AG04450 (cell line): ENCODE results near the gene ESPNL. TPM values are rescaled to one million over a fixed set of nuclear protein-coding genes. Genes with fewer than 3 reads are reported as not detected.

ENCODE experiments used
- CTCF ChIA-PET: fragments of 300-600, 350-600 bp; formaldehyde crosslinking; extraction: SDS; loops from one replicate; lab custom pipeline; 2022; ENCODE audit warnings: antibody characterized with exemption, inconsistent platforms; lab: Charles Lee
- POLR2A ChIA-PET: fragments of 350-600 bp; formaldehyde crosslinking; extraction: SDS; loops from one replicate; lab custom pipeline; 2021; ENCODE audit warnings: antibody characterized with exemption, inconsistent platforms; lab: Yijun Ruan, JAX
- DNase-seq: peaks from one replicate; pipeline ENCODE4 v3.0.0-alpha.2; 2011; ENCODE audit warnings: low read depth, low spot score
- H3K27ac ChIP-seq: one replicate; pipeline ENCODE4 v1.5.1; 2012; ENCODE audit warnings: low read depth, low read length, control low read depth
- H3K27me3 ChIP-seq: one replicate; pipeline ENCODE4 v1.6.0; 2012; ENCODE audit warnings: low read length; ENCODE audit not compliant: control insufficient read depth, insufficient read depth
- H3K4me3 ChIP-seq: 2 replicates; pipeline ENCODE4 v1.5.1; 2011; ENCODE audit warnings: mild to moderate bottlenecking, low read depth, low read length, control low read depth
- H3K9me3 ChIP-seq: 2 replicates; pipeline ENCODE4 v1.5.1; 2012; ENCODE audit warnings: low read length; ENCODE audit not compliant: control insufficient read depth, insufficient read depth
- CTCF ChIP-seq: IDR thresholded peaks from 2 replicates; pipeline ENCODE4 v1.5.1; 2011; ENCODE audit warnings: low read depth, low read length, control low read depth, inconsistent platforms
- polyA plus RNA-seq: library from polyadenylated mRNA; depleted of rRNA; stranded (reverse); fragments of >200 nt; gene quantifications from 2 replicates; pipeline ENCODE4 v1.2.3, GENCODE V29; 2011

ESPNL gene
- polyA plus RNA-seq, 1 experiment = 1.0 TPM

- no peak overlapping the region for H3K4me3 ChIP-seq
- CTCF ChIA-PET = interaction anchor here (1.3 kb wide), 1 partner anchor 161 kb away, joined by 6 read pairs; no protein-coding TSS in a partner anchor
- peaks cover 8% of the 10 kb centered on the region; the same call in 1 of the 2 replicates for H3K9me3 ChIP-seq
- no peak for TF ChIP-seq CTCF
- H3K27ac ChIP-seq = no peak overlapping the region
- POLR2A ChIA-PET = no interaction called here
- H3K27me3 ChIP-seq = peaks cover 4% of the 10 kb centered on the region
- no peak for DNase-seq
Observed at GRCh38 chr2:238102865-238103264, 2.7 kb downstream of the ESPNL start.

- Histone ChIP-seq H3K27ac (no peak overlapping the region), H3K4me3 (no peak overlapping the region), H3K27me3 (peaks cover 4% of the 10 kb centered on the region), H3K9me3 (peaks cover under 1% of the 10 kb centered on the region; the same call in 1 of the 2 replicates)
- ChIA-PET CTCF (no interaction called here), POLR2A (no interaction called here)
- DNase-seq = no peak
- no peak for TF ChIP-seq CTCF
Observed at GRCh38 chr2:238103465-238104225, 3.5 kb downstream of the ESPNL start.

GRCh38 chr2:238104226-238104690 is 4.1 kb downstream of the ESPNL start:
- no peak overlapping the region for H3K4me3 ChIP-seq
- no peak for DNase-seq
- H3K27ac ChIP-seq = no peak overlapping the region
- TF ChIP-seq CTCF = no peak
- H3K9me3 ChIP-seq = no peaks in the 10 kb centered on the region; the same call in 1 of the 2 replicates
- ChIA-PET CTCF (no interaction called here), POLR2A (no interaction called here)
- H3K27me3 ChIP-seq = peaks cover 4% of the 10 kb centered on the region

- Histone ChIP-seq H3K27me3 (peaks cover 4% of the 10 kb centered on the region), H3K4me3 (no peak overlapping the region), H3K9me3 (no peaks in the 10 kb centered on the region; the same call in 1 of the 2 replicates), H3K27ac (no peak overlapping the region)
- POLR2A ChIA-PET = no interaction called here
- CTCF ChIA-PET = no interaction called here
- no peak for TF ChIP-seq CTCF
- no peak for DNase-seq
Observed at GRCh38 chr2:238104691-238105371, 4.7 kb downstream of the ESPNL start.
